GM23338 (cell line): ENCODE measurements around the gene IL22. TPM values are rescaled to one million over a fixed set of nuclear protein-coding genes. Genes with fewer than 3 reads are reported as not detected.

Source experiments
- ATAC-seq: fragments of 200-7000 bp; cut with Tn5 transposase; 3 replicates; pipeline ENCODE4 v1.9.1; 2020
- DNase-seq: peaks from one replicate; pipeline ENCODE4 v3.0.0-alpha.2; 2015; ENCODE audit warnings: low spot score
- H2AFZ ChIP-seq: fragments of 200-600 bp; sonication (generic); 2 replicates; pipeline ENCODE4 v1.8.0; 2016; ENCODE audit warnings: antibody characterized with exemption, mild to moderate bottlenecking, moderate library complexity
- H3F3A ChIP-seq: fragments of 200-600 bp; sonication (generic); replicated peaks from 2 replicates; pipeline ENCODE4 v1.8.0; 2017; ENCODE audit warnings: antibody characterized with exemption, mixed run types, low read depth
- H3K27ac ChIP-seq: fragments of 200-600 bp; sonication (generic); 2 replicates; pipeline ENCODE4 v1.6.1; 2016; ENCODE audit warnings: low read depth
- H3K27me3 ChIP-seq: fragments of 200-600 bp; sonication (generic); 2 replicates; pipeline ENCODE4 v1.8.0; 2016; ENCODE audit warnings: mild to moderate bottlenecking, mixed run types, moderate library complexity; ENCODE audit not compliant: insufficient read depth
- H3K36me3 ChIP-seq: fragments of 200-600 bp; sonication (generic); 2 replicates; pipeline ENCODE4 v1.8.0; 2016; ENCODE audit warnings: mild to moderate bottlenecking; ENCODE audit not compliant: insufficient read depth
- H3K4me1 ChIP-seq: fragments of 200-600 bp; sonication (generic); 2 replicates; pipeline ENCODE4 v1.8.0; 2016; ENCODE audit warnings: mild to moderate bottlenecking, moderate library complexity; ENCODE audit not compliant: insufficient read depth
- H3K4me2 ChIP-seq: fragments of 200-600 bp; sonication (generic); 2 replicates; pipeline ENCODE4 v1.7.1; 2017; ENCODE audit warnings: mixed run types
- H3K4me3 ChIP-seq: fragments of 200-600 bp; sonication (generic); 2 replicates; pipeline ENCODE4 v1.6.1; 2016; ENCODE audit warnings: mixed run types
- H3K79me2 ChIP-seq: fragments of 200-600 bp; sonication (generic); replicated peaks from 2 replicates; pipeline ENCODE4 v1.8.0; 2017; ENCODE audit warnings: mild to moderate bottlenecking; ENCODE audit not compliant: insufficient read depth
- H3K9me2 ChIP-seq: fragments of 200-600 bp; sonication (generic); 2 replicates; pipeline ENCODE4 v1.8.0; 2017; ENCODE audit not compliant: insufficient read depth
- H4K20me1 ChIP-seq: fragments of 200-600 bp; sonication (generic); replicated peaks from 2 replicates; pipeline ENCODE4 v1.8.0; 2017; ENCODE audit warnings: mild to moderate bottlenecking; ENCODE audit not compliant: insufficient read depth
- H3K27ac Mint-ChIP-seq: 2 replicates; pipeline ENCODE4 v1.8.0; 2020; ENCODE audit warnings: inconsistent platforms, mild to moderate bottlenecking, moderate library complexity, mixed read lengths
- H3K27me3 Mint-ChIP-seq: 3 replicates; pipeline ENCODE4 v1.8.0; 2022; ENCODE audit warnings: low read depth, mild to moderate bottlenecking, moderate library complexity, mixed read lengths, inconsistent platforms; ENCODE audit not compliant: insufficient read depth, poor library complexity
- H3K36me3 Mint-ChIP-seq: 3 replicates; pipeline ENCODE4 v1.8.0; 2021; ENCODE audit warnings: low read depth, mild to moderate bottlenecking, inconsistent platforms, moderate library complexity, mixed read lengths
- H3K4me1 Mint-ChIP-seq: 3 replicates; pipeline ENCODE4 v1.8.0; 2020; ENCODE audit warnings: mild to moderate bottlenecking, inconsistent platforms, mixed read lengths
- H3K4me3 Mint-ChIP-seq: 3 replicates; pipeline ENCODE4 v1.8.0; 2021; ENCODE audit warnings: moderate library complexity, mild to moderate bottlenecking, inconsistent platforms, mixed read lengths
- H3K9me3 Mint-ChIP-seq: 3 replicates; pipeline ENCODE4 v1.8.0; 2020; ENCODE audit warnings: moderate library complexity, mild to moderate bottlenecking, inconsistent platforms, mixed read lengths
- CREB1 ChIP-seq: fragments of 250-450 bp; sonication (Bioruptor Pico); IDR thresholded peaks from 2 replicates; pipeline ENCODE4 v1.5.0; 2020; ENCODE audit warnings: low read depth, mild to moderate bottlenecking, moderate library complexity
- EZH2phosphoT487 ChIP-seq: fragments of 200-600 bp; sonication (generic); IDR thresholded peaks from one replicate; pipeline ENCODE4 v1.8.1; 2018; ENCODE audit warnings: antibody characterized with exemption; ENCODE audit not compliant: unreplicated experiment
- STAT1 ChIP-seq: IDR thresholded peaks from one replicate; pipeline ENCODE4 v1.6.1; 2016; ENCODE audit warnings: antibody characterized with exemption; ENCODE audit not compliant: unreplicated experiment
- ZNF114 ChIP-seq: fragments of 250-450 bp; sonication (Bioruptor Pico); IDR thresholded peaks from 2 replicates; pipeline ENCODE4 v1.5.0; 2020; ENCODE audit warnings: mild to moderate bottlenecking, moderate library complexity
- polyA plus RNA-seq: library from polyadenylated mRNA; unstranded; fragments of >200 nt; fragmentation: Nextera tagmentation; extraction: Ambion mirVana; gene quantifications from 2 replicates; pipeline ENCODE4 v1.2.1, GENCODE V29; 2016
- total RNA-seq: library from RNA; depleted of rRNA; stranded (reverse); fragments of >200 nt; shearing (Covaris generic); gene quantifications from 2 replicates; pipeline ENCODE4 v1.2.3, GENCODE V29; 2014
- TF ChIP-seq, protein P1 (sequence below): fragments of 250-450 bp; sonication (Bioruptor Pico); IDR thresholded peaks from 2 replicates; pipeline ENCODE4 v1.5.0; 2020; ENCODE audit warnings: mild to moderate bottlenecking, moderate library complexity
- TF ChIP-seq, protein P2 (sequence below): IDR thresholded peaks from one replicate; pipeline ENCODE4 v1.6.1; 2018; ENCODE audit warnings: antibody characterized with exemption; ENCODE audit not compliant: unreplicated experiment

IL22 gene
- total and polyA plus RNA-seq, 2 experiments from 2014 or later = not detected

DNA sequence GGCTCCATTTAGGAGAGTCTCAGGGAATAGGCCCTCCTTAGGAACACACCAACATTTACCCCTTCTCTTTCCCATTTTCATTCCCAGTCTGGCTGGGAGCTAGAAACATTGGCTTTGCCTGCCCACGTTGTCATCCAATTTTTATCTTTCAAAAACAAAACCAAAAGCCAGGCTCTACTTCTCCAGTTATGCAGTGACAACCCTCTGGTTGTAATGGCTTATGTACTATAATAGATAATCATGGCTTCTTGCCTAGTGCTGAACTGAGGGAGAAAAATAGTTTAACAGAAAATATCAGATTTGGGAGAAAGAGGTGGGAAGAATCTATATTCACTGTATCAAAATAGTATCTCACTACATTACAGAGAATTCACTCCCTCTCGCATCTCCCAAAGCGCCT lies 32.1 kb upstream of the IL22 start (continued):
- TF ChIP-seq, protein P1, sequence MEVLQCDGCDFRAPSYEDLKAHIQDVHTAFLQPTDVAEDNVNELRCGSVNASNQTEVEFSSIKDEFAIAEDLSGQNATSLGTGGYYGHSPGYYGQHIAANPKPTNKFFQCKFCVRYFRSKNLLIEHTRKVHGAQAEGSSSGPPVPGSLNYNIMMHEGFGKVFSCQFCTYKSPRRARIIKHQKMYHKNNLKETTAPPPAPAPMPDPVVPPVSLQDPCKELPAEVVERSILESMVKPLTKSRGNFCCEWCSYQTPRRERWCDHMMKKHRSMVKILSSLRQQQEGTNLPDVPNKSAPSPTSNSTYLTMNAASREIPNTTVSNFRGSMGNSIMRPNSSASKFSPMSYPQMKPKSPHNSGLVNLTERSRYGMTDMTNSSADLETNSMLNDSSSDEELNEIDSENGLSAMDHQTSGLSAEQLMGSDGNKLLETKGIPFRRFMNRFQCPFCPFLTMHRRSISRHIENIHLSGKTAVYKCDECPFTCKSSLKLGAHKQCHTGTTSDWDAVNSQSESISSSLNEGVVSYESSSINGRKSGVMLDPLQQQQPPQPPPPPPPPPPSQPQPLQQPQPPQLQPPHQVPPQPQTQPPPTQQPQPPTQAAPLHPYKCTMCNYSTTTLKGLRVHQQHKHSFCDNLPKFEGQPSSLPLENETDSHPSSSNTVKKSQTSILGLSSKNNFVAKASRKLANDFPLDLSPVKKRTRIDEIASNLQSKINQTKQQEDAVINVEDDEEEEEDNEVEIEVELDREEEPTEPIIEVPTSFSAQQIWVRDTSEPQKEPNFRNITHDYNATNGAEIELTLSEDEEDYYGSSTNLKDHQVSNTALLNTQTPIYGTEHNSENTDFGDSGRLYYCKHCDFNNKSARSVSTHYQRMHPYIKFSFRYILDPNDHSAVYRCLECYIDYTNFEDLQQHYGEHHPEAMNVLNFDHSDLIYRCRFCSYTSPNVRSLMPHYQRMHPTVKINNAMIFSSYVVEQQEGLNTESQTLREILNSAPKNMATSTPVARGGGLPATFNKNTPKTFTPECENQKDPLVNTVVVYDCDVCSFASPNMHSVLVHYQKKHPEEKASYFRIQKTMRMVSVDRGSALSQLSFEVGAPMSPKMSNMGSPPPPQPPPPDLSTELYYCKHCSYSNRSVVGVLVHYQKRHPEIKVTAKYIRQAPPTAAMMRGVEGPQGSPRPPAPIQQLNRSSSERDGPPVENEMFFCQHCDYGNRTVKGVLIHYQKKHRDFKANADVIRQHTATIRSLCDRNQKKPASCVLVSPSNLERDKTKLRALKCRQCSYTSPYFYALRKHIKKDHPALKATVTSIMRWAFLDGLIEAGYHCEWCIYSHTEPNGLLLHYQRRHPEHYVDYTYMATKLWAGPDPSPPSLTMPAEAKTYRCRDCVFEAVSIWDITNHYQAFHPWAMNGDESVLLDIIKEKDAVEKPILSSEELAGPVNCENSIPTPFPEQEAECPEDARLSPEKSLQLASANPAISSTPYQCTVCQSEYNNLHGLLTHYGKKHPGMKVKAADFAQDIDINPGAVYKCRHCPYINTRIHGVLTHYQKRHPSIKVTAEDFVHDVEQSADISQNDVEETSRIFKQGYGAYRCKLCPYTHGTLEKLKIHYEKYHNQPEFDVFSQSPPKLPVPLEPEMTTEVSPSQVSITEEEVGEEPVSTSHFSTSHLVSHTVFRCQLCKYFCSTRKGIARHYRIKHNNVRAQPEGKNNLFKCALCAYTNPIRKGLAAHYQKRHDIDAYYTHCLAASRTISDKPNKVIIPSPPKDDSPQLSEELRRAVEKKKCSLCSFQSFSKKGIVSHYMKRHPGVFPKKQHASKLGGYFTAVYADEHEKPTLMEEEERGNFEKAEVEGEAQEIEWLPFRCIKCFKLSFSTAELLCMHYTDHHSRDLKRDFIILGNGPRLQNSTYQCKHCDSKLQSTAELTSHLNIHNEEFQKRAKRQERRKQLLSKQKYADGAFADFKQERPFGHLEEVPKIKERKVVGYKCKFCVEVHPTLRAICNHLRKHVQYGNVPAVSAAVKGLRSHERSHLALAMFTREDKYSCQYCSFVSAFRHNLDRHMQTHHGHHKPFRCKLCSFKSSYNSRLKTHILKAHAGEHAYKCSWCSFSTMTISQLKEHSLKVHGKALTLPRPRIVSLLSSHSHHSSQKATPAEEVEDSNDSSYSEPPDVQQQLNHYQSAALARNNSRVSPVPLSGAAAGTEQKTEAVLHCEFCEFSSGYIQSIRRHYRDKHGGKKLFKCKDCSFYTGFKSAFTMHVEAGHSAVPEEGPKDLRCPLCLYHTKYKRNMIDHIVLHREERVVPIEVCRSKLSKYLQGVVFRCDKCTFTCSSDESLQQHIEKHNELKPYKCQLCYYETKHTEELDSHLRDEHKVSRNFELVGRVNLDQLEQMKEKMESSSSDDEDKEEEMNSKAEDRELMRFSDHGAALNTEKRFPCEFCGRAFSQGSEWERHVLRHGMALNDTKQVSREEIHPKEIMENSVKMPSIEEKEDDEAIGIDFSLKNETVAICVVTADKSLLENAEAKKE (CRISPR knock-in tag) = no peak
- TF ChIP-seq EZH2phosphoT487 = no peak

DNA sequence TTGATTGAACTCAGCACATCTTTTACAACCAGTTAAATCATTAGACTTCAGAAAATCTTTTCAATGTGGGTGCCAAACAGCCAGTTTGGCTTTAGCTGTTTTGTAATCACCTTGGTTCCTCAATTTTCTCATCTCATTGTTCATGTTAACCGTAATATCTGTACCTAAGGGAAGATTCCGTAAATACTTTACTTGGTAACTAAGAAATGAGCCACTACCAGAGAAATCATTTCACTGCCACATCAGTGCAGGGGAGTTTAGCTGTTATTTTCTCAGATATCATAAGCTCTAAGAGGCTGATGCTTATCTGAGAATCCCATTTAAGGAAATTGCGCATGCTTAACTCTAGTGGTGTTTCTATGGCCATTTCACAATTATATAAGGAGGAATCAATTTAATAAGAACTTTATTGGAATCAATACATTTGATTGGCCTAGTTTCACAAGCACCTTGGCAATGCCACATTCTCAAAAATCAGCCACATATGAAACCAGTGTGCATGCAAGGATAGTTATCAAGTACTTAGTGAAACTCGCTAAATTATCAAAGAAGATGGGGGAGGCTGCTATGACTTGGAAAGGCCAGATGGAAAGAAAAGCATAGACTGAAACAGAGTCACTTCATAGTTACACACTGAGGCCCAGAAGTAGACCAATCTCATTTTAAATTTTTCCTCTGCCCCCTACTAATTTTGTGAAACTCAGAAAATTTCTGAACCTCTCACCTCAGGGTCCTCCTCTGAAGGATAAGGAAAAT lies 28.1 kb upstream of the IL22 start:
- H3K9me3 Mint-ChIP-seq = no peaks in the 10 kb centered on the region
- H3K79me2 ChIP-seq = no peaks in the 10 kb centered on the region
- no peaks in the 10 kb centered on the region for H3K36me3 ChIP-seq
- H3K27me3 Mint-ChIP-seq = no peaks in the 10 kb centered on the region
- H3K4me1 Mint-ChIP-seq = peaks cover 18% of the 10 kb centered on the region
- H3K4me3 ChIP-seq = no peak overlapping the region
- H2AFZ ChIP-seq = peak overlapping the region; percentile 83; the same call in 1 of the 2 replicates
- no peak for DNase-seq
- no peaks in the 10 kb centered on the region for H4K20me1 ChIP-seq
- H3K36me3 Mint-ChIP-seq = no peaks in the 10 kb centered on the region
- H3F3A ChIP-seq = no peaks in the 10 kb centered on the region
- H3K4me3 Mint-ChIP-seq = no peak overlapping the region
- peaks cover 7% of the 10 kb centered on the region; the same call in 1 of the 2 replicates for H3K4me1 ChIP-seq
- peak overlapping the region; percentile 34 for H3K4me2 ChIP-seq
- H3K9me2 ChIP-seq = no peaks in the 10 kb centered on the region
- H3K27ac ChIP-seq = no peak overlapping the region
- no peaks in the 10 kb centered on the region for H3K27me3 ChIP-seq
- no peak for ATAC-seq
- no peak overlapping the region for H3K27ac Mint-ChIP-seq
- TF ChIP-seq ZNF114 (CRISPR knock-in tag) = no peak
- TF ChIP-seq CREB1 = no peak
- no peak for TF ChIP-seq STAT1
- TF ChIP-seq, protein P2, sequence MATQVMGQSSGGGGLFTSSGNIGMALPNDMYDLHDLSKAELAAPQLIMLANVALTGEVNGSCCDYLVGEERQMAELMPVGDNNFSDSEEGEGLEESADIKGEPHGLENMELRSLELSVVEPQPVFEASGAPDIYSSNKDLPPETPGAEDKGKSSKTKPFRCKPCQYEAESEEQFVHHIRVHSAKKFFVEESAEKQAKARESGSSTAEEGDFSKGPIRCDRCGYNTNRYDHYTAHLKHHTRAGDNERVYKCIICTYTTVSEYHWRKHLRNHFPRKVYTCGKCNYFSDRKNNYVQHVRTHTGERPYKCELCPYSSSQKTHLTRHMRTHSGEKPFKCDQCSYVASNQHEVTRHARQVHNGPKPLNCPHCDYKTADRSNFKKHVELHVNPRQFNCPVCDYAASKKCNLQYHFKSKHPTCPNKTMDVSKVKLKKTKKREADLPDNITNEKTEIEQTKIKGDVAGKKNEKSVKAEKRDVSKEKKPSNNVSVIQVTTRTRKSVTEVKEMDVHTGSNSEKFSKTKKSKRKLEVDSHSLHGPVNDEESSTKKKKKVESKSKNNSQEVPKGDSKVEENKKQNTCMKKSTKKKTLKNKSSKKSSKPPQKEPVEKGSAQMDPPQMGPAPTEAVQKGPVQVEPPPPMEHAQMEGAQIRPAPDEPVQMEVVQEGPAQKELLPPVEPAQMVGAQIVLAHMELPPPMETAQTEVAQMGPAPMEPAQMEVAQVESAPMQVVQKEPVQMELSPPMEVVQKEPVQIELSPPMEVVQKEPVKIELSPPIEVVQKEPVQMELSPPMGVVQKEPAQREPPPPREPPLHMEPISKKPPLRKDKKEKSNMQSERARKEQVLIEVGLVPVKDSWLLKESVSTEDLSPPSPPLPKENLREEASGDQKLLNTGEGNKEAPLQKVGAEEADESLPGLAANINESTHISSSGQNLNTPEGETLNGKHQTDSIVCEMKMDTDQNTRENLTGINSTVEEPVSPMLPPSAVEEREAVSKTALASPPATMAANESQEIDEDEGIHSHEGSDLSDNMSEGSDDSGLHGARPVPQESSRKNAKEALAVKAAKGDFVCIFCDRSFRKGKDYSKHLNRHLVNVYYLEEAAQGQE = no peak
